NCI-H1092 treated with DMSO at 0.1 percent for 48 hours (cell line): Measurements from ENCODE around the gene FLAD1.
"Not testable (repeated sequence)": the region's sequence is repeated elsewhere in the genome, so short reads cannot be mapped to it uniquely, and the experiment has no call there.

ENCODE experiments used
- DNase-seq: peaks from one replicate; lab custom pipeline; 2025; lab: John Stamatoyannopoulos, UW

FLAD1 gene

GRCh38 chr1:154969246-154969645 is 13.9 kb upstream of the FLAD1 start:
- no peak for DNase-seq

- DNase-seq = no peak
Measured at GRCh38 chr1:154969860-154970452, 13.2 kb upstream of the FLAD1 start.

GRCh38 chr1:154970631-154971340 is 12.4 kb upstream of the FLAD1 start, which contains the start of gene SHC1:
Gene SHC1 (minus strand): TSS chr1:154970747. CDS start chr1:154970526, 221 bp downstream.
- no peak for DNase-seq

- no peak for DNase-seq
Measured at GRCh38 chr1:154971341-154971998, 11.7 kb upstream of the FLAD1 start.

GRCh38 chr1:154972213-154972516 is 11.0 kb upstream of the FLAD1 start:
- no peak for DNase-seq

- no peak for DNase-seq
Measured at GRCh38 chr1:154972517-154973343, 10.4 kb upstream of the FLAD1 start.

GRCh38 chr1:154973344-154974101 is 9.6 kb upstream of the FLAD1 start:
- peak; percentile 92 for DNase-seq

GRCh38 chr1:154974102-154974807 is 8.9 kb upstream of the FLAD1 start, which contains the start of gene CKS1B:
Gene CKS1B (plus strand): TSS chr1:154974681. CDS start chr1:154974746, 65 bp downstream.
- peak; percentile 100 for DNase-seq

- peak; percentile 99 for DNase-seq
Measured at GRCh38 chr1:154974808-154975408, 8.2 kb upstream of the FLAD1 start.

GRCh38 chr1:154975409-154976059 is 7.6 kb upstream of the FLAD1 start:
- peak; percentile 54 for DNase-seq

GRCh38 chr1:154977762-154978161 is 5.4 kb upstream of the FLAD1 start:
- not testable (repeated sequence) for DNase-seq

- DNase-seq = no peak
Measured at GRCh38 chr1:154978360-154978759, 4.8 kb upstream of the FLAD1 start.

GRCh38 chr1:154982341-154982740 is 803 bp upstream of the FLAD1 start:
- DNase-seq = peak; percentile 58

GRCh38 chr1:154983776-154984466 is 777 bp downstream of the FLAD1 start:
- DNase-seq = no peak

- not testable (repeated sequence) for DNase-seq
Measured at GRCh38 chr1:154986736-154987135, 3.6 kb downstream of the FLAD1 start.

- DNase-seq = no peak
Measured at GRCh38 chr1:154987326-154987725, 4.2 kb downstream of the FLAD1 start.

GRCh38 chr1:154988058-154988954 is 5.2 kb downstream of the FLAD1 start:
- DNase-seq = no peak

- no peak for DNase-seq
Measured at GRCh38 chr1:154989195-154989860, 6.2 kb downstream of the FLAD1 start.
